ENCODE data around the gene EIF3J.

The EIF3J gene

DNA sequence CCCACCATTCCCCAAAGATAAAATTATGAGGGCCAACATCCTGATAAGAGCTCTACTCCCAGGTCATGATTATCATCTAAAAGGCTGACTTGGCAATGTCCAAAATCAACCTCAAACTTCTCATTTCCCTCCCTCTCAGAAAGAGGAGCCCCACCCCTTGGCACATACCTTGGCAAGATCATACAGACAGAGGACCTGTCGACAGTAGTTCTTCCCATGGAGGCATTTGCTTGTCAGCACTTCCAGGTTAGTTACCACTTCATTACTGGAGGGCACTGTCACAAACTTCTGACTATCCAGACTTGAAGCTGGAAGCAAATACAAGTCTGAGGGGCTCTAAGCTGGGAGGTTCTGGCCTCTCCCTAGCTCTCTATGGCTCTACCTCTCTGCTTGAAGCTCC is 37.8 kb downstream of the EIF3J start:
- no peak overlapping the region for H3K27ac ChIP-seq (ENCODE audit: poor library complexity, severe bottlenecking)
- H3K27me3 ChIP-seq (ENCODE audit: insufficient read depth, poor library complexity, severe bottlenecking): no peaks in the 10 kb centered on the region
- DNase-seq (ENCODE audit: low spot score): no peak
- no peak overlapping the region for H3K4me3 ChIP-seq (ENCODE audit: severe bottlenecking)
- no peaks in the 10 kb centered on the region for H3K4me1 ChIP-seq (ENCODE audit: insufficient read depth, poor library complexity, severe bottlenecking)
- no peaks in the 10 kb centered on the region for H3K9me3 ChIP-seq (ENCODE audit: severe bottlenecking)
- ATAC-seq (ENCODE audit: low read depth): no peak
- H3K36me3 ChIP-seq (ENCODE audit: low read depth): peaks cover 54% of the 10 kb centered on the region
- TF ChIP-seq, protein P1, sequence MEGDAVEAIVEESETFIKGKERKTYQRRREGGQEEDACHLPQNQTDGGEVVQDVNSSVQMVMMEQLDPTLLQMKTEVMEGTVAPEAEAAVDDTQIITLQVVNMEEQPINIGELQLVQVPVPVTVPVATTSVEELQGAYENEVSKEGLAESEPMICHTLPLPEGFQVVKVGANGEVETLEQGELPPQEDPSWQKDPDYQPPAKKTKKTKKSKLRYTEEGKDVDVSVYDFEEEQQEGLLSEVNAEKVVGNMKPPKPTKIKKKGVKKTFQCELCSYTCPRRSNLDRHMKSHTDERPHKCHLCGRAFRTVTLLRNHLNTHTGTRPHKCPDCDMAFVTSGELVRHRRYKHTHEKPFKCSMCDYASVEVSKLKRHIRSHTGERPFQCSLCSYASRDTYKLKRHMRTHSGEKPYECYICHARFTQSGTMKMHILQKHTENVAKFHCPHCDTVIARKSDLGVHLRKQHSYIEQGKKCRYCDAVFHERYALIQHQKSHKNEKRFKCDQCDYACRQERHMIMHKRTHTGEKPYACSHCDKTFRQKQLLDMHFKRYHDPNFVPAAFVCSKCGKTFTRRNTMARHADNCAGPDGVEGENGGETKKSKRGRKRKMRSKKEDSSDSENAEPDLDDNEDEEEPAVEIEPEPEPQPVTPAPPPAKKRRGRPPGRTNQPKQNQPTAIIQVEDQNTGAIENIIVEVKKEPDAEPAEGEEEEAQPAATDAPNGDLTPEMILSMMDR (IDR thresholded peaks at IDR 0.05; ENCODE audit: poor library complexity, severe bottlenecking): no peak

DNA sequence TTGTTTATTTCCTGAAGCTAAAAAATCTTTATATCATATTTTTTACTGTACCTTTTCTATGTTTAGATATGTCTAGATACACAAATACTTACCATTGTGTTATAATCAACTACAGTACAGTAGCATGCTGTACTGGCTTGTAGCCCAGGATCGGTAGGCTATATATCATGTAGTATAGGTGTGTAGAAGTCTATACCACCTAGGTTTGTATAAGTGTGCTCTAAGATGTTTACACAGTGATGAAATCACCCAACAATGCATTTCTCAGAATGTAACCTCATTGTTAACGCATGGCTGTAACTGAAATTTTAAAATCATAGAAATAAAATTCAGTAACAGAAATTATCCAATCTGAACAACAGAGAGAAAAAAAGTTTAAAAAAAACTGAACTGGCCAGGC is 43.2 kb downstream of the EIF3J start:
- H3K36me3 ChIP-seq (ENCODE audit: low read depth): peaks cover 67% of the 10 kb centered on the region

DNA sequence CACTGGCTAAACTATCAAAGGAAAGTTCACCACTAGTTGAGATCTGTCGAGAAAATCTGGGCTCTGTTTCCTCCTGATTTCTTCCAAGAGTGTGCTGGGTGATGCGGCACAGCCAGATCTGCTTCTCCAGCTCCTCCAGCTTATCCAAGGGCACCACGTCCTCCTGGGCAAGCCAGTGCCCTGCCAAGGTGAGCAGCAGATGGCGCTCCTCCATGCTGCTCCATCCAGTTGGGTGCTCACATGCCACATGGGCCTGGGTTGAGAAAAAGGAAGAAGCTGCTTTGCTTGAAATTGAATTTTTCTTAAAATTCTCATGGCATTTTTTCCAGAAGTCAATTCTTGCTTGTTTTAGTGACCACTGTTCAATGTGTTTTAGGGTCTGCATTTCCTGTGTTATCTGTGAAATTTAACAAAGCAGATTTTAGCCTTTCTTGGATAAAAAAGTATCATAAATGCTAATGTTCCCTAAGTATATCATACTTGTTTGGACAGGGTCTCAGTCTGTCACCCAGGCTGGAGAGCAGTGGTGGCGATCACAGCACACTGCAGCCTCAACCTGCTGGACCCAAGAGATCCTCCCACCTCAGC is 47.3 kb downstream of the EIF3J start:
- H3K9me3 ChIP-seq (ENCODE audit: severe bottlenecking): no peaks in the 10 kb centered on the region
- H3K4me1 ChIP-seq (ENCODE audit: insufficient read depth, poor library complexity, severe bottlenecking): peaks cover 5% of the 10 kb centered on the region
- TF ChIP-seq, protein P1 (IDR thresholded peaks at IDR 0.05; ENCODE audit: poor library complexity, severe bottlenecking): peak; percentile 88
- no peak overlapping the region for H3K27ac ChIP-seq (ENCODE audit: poor library complexity, severe bottlenecking)
- peaks cover 91% of the 10 kb centered on the region for H3K36me3 ChIP-seq (ENCODE audit: low read depth)
- ATAC-seq (ENCODE audit: low read depth) (peak; percentile 89), DNase-seq (ENCODE audit: low spot score) (no peak)
- no peak overlapping the region for H3K4me3 ChIP-seq (ENCODE audit: severe bottlenecking)
- H3K27me3 ChIP-seq (ENCODE audit: insufficient read depth, poor library complexity, severe bottlenecking): no peaks in the 10 kb centered on the region

More for the DNA sequence above, 43.2 kb downstream of the EIF3J start:
- H3K4me1 ChIP-seq (ENCODE audit: insufficient read depth, poor library complexity, severe bottlenecking): peaks cover 5% of the 10 kb centered on the region
- H3K9me3 ChIP-seq (ENCODE audit: severe bottlenecking): no peaks in the 10 kb centered on the region
- no peak overlapping the region for H3K27ac ChIP-seq (ENCODE audit: poor library complexity, severe bottlenecking)
- TF ChIP-seq, protein P1 (IDR thresholded peaks at IDR 0.05; ENCODE audit: poor library complexity, severe bottlenecking): no peak
- ATAC-seq (ENCODE audit: low read depth) (peak; percentile 59), DNase-seq (ENCODE audit: low spot score) (no peak)
- H3K27me3 ChIP-seq (ENCODE audit: insufficient read depth, poor library complexity, severe bottlenecking): no peaks in the 10 kb centered on the region
- no peak overlapping the region for H3K4me3 ChIP-seq (ENCODE audit: severe bottlenecking)

DNA sequence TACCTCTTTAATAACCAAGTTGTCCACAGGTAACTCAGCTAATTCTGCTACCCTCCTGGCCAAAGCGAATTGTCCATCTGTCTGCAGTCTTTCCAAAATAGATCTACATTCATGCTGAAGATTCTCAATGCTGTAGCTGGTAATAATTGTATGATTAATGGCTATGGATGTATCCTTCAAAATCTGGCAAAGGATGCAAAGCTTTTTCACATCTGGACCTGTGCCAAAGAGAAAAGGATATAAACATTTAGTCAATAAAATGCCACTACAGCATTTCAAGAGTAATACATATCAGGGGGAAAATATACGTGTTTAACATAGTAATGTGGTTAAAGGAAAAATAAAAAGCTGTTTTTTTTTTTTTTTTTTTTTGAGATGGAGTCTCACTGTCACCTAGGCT is 48.7 kb downstream of the EIF3J start:
- peaks cover 92% of the 10 kb centered on the region for H3K36me3 ChIP-seq (ENCODE audit: low read depth)

DNA sequence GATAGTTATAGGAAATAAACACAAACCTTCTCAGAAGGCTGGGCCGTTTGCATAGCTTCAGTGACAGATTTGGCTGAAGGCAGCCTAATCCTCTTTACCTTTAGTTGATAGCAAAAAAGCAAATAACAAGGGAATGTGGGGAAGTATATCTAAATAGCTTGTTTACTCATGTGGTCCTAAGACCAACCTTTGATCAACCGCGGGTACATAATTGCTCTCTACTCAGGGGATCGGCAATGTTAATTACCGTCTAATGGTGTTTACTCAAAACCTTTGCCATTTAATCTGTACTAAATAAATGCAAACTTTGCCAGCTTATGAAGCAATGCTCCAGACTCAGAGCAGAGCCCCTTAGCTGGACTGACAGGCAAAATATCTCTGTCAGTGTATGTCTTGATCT is 51.6 kb downstream of the EIF3J start:
- Histone ChIP-seq H3K27ac (ENCODE audit: poor library complexity, severe bottlenecking) (no peak overlapping the region), H3K27me3 (ENCODE audit: insufficient read depth, poor library complexity, severe bottlenecking) (no peaks in the 10 kb centered on the region), H3K4me1 (ENCODE audit: insufficient read depth, poor library complexity, severe bottlenecking) (no peaks in the 10 kb centered on the region), H3K4me3 (ENCODE audit: severe bottlenecking) (no peak overlapping the region), H3K36me3 (ENCODE audit: low read depth) (peaks cover 94% of the 10 kb centered on the region), H3K9me3 (ENCODE audit: severe bottlenecking) (no peaks in the 10 kb centered on the region)
- ATAC-seq (ENCODE audit: low read depth) (no peak), DNase-seq (ENCODE audit: low spot score) (no peak)
- TF ChIP-seq, protein P1 (IDR thresholded peaks at IDR 0.05; ENCODE audit: poor library complexity, severe bottlenecking): no peak

More for the DNA sequence above, 48.7 kb downstream of the EIF3J start:
- no peak for DNase-seq (ENCODE audit: low spot score)
- Histone ChIP-seq H3K27me3 (ENCODE audit: insufficient read depth, poor library complexity, severe bottlenecking) (no peaks in the 10 kb centered on the region), H3K9me3 (ENCODE audit: severe bottlenecking) (no peaks in the 10 kb centered on the region), H3K27ac (ENCODE audit: poor library complexity, severe bottlenecking) (no peak overlapping the region), H3K4me1 (ENCODE audit: insufficient read depth, poor library complexity, severe bottlenecking) (no peaks in the 10 kb centered on the region), H3K4me3 (ENCODE audit: severe bottlenecking) (no peak overlapping the region)
- TF ChIP-seq, protein P1 (IDR thresholded peaks at IDR 0.05; ENCODE audit: poor library complexity, severe bottlenecking): no peak
- ATAC-seq (ENCODE audit: low read depth): no peak
